Measurements from ENCODE around the gene GRHPR.

The GRHPR gene

DNA sequence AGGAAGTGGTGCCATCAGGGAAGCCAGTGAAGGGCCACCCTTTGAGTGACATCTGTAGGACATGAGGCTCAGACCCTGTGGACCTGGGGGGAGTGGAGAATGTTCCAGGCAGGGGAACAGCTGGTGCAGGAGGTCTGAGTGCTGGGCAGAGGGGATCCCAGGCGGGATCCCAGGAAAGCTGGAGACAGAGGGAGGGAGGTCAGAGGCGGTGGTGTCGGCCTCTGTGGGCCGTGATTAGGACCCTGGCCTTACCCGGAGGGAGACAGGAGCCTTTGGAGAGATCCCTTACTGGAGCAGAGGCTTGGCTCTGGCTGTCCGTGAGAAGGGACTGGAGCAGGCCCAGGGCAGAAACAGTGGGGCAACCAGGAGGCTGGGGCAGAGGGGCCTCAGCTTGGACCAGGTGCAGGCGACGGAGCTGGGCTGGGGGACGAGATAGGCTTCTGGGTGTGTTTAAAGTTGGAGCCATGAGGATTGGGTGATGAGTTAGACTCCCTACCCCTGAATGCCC is 12.1 kb upstream of the GRHPR start:
- Histone ChIP-seq H3K4me3 (ENCODE audit: low read depth, low read length) (no peak overlapping the region), H3K9me3 (ENCODE audit: control insufficient read depth, insufficient read depth, low read depth, low read length) (no peaks in the 10 kb centered on the region), H3K36me3 (ENCODE audit: control insufficient read depth in 2 of 2, insufficient read depth in 1 of 2, low read length in 2 of 2) (no peaks in the 10 kb centered on the region), H3K27ac (ENCODE audit: extremely low read depth, low read depth, low read length) (no peak overlapping the region), H3K4me1 (ENCODE audit: control insufficient read depth, insufficient read depth, low read length) (no peaks in the 10 kb centered on the region)
- POLR2A ChIA-PET: interaction anchor here (0.8 kb wide), 1 partner anchor 290 kb away, joined by 3 read pairs; the partner anchor contains the start of gene ZCCHC7
- CTCF ChIA-PET: interaction anchor here (0.5 to 3.5 kb wide), 13 partner anchors 8 to 508 kb away, joined by 3 to 19 read pairs (median 4); no protein-coding TSS in a partner anchor
- TF ChIP-seq ZFP37 (tag by site-specific recombination; IDR thresholded peaks at IDR 0.05): no peak
- no peak for TF ChIP-seq ZNF423 (tag by site-specific recombination; IDR thresholded peaks at IDR 0.05)
- TF ChIP-seq ZNF175 (tag by site-specific recombination; IDR thresholded peaks at IDR 0.05): no peak
- TF ChIP-seq ZNF639 (tag by site-specific recombination; IDR thresholded peaks at IDR 0.05): no peak
- TF ChIP-seq EGR2 (tag by site-specific recombination; IDR thresholded peaks at IDR 0.05; ENCODE audit: low read depth): no peak
- TF ChIP-seq, protein P1, sequence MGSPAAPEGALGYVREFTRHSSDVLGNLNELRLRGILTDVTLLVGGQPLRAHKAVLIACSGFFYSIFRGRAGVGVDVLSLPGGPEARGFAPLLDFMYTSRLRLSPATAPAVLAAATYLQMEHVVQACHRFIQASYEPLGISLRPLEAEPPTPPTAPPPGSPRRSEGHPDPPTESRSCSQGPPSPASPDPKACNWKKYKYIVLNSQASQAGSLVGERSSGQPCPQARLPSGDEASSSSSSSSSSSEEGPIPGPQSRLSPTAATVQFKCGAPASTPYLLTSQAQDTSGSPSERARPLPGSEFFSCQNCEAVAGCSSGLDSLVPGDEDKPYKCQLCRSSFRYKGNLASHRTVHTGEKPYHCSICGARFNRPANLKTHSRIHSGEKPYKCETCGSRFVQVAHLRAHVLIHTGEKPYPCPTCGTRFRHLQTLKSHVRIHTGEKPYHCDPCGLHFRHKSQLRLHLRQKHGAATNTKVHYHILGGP (tag by site-specific recombination; IDR thresholded peaks at IDR 0.05): no peak
- no peak for TF ChIP-seq AEBP2 (tag by site-specific recombination; IDR thresholded peaks at IDR 0.05; ENCODE audit: borderline replicate concordance)
- no peak for TF ChIP-seq MEIS1 (CRISPR knock-in tag; IDR thresholded peaks at IDR 0.05; ENCODE audit: borderline replicate concordance)
- TF ChIP-seq ZNF555 (tag by site-specific recombination; conservative IDR thresholded peaks at IDR 0.05): no peak
- TF ChIP-seq ZEB2 (tag by site-specific recombination; IDR thresholded peaks at IDR 0.05): no peak
- TF ChIP-seq ZNF398 (tag by site-specific recombination; IDR thresholded peaks at IDR 0.05): no peak
- no peak for TF ChIP-seq ZNF704 (tag by site-specific recombination; IDR thresholded peaks at IDR 0.05)
- TF ChIP-seq ZNF18 (tag by site-specific recombination; IDR thresholded peaks at IDR 0.05): no peak
- TF ChIP-seq HOXD13 (CRISPR knock-in tag; IDR thresholded peaks at IDR 0.05; ENCODE audit: borderline replicate concordance): no peak
- TF ChIP-seq, protein P2, sequence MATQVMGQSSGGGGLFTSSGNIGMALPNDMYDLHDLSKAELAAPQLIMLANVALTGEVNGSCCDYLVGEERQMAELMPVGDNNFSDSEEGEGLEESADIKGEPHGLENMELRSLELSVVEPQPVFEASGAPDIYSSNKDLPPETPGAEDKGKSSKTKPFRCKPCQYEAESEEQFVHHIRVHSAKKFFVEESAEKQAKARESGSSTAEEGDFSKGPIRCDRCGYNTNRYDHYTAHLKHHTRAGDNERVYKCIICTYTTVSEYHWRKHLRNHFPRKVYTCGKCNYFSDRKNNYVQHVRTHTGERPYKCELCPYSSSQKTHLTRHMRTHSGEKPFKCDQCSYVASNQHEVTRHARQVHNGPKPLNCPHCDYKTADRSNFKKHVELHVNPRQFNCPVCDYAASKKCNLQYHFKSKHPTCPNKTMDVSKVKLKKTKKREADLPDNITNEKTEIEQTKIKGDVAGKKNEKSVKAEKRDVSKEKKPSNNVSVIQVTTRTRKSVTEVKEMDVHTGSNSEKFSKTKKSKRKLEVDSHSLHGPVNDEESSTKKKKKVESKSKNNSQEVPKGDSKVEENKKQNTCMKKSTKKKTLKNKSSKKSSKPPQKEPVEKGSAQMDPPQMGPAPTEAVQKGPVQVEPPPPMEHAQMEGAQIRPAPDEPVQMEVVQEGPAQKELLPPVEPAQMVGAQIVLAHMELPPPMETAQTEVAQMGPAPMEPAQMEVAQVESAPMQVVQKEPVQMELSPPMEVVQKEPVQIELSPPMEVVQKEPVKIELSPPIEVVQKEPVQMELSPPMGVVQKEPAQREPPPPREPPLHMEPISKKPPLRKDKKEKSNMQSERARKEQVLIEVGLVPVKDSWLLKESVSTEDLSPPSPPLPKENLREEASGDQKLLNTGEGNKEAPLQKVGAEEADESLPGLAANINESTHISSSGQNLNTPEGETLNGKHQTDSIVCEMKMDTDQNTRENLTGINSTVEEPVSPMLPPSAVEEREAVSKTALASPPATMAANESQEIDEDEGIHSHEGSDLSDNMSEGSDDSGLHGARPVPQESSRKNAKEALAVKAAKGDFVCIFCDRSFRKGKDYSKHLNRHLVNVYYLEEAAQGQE (tag by site-specific recombination; IDR thresholded peaks at IDR 0.05): no peak
- TF ChIP-seq ATF2 (tag by site-specific recombination; IDR thresholded peaks at IDR 0.05; ENCODE audit: low read depth): no peak
- TF ChIP-seq, protein P3, sequence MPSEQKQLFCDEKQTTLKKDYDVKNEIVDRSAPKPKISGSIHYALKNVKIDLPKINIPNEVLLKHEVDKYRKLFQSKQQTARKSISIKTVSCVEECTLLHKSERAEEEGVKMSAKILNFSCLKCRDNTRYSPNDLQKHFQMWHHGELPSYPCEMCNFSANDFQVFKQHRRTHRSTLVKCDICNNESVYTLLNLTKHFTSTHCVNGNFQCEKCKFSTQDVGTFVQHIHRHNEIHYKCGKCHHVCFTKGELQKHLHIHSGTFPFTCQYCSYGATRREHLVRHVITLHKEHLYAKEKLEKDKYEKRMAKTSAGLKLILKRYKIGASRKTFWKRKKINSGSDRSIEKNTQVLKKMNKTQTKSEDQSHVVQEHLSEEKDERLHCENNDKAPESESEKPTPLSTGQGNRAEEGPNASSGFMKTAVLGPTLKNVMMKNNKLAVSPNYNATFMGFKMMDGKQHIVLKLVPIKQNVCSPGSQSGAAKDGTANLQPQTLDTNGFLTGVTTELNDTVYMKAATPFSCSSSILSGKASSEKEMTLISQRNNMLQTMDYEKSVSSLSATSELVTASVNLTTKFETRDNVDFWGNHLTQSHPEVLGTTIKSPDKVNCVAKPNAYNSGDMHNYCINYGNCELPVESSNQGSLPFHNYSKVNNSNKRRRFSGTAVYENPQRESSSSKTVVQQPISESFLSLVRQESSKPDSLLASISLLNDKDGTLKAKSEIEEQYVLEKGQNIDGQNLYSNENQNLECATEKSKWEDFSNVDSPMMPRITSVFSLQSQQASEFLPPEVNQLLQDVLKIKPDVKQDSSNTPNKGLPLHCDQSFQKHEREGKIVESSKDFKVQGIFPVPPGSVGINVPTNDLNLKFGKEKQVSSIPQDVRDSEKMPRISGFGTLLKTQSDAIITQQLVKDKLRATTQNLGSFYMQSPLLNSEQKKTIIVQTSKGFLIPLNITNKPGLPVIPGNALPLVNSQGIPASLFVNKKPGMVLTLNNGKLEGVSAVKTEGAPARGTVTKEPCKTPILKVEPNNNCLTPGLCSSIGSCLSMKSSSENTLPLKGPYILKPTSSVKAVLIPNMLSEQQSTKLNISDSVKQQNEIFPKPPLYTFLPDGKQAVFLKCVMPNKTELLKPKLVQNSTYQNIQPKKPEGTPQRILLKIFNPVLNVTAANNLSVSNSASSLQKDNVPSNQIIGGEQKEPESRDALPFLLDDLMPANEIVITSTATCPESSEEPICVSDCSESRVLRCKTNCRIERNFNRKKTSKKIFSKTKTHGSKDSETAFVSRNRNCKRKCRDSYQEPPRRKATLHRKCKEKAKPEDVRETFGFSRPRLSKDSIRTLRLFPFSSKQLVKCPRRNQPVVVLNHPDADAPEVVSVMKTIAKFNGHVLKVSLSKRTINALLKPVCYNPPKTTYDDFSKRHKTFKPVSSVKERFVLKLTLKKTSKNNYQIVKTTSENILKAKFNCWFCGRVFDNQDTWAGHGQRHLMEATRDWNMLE (tag by site-specific recombination; conservative IDR thresholded peaks at IDR 0.05; ENCODE audit: low read depth): no peak
